Forelimb muscle (tissue), 1 donor: ENCODE measurements around the gene PFDN6. TPM values are rescaled to one million over a fixed set of nuclear protein-coding genes. Genes with fewer than 3 reads are reported as not detected.
"Not testable (repeated sequence)": the region's sequence is repeated elsewhere in the genome, so short reads cannot be mapped to it uniquely, and the experiment has no call there.

Experiments used
- DNase-seq: peaks from one replicate; pipeline ENCODE4 v3.0.0-alpha.2; 2013; ENCODE audit warnings: low read depth
- polyA plus RNA-seq: library from polyadenylated mRNA; unstranded; fragments of 120-200 nt; gene quantifications from one replicate; pipeline ENCODE4 v1.2.1, GENCODE V29; 2013; ENCODE audit not compliant: insufficient read length

PFDN6 gene
- polyA plus RNA-seq, 1 donor, result 43.7 TPM

GRCh38 chr6:33273924-33274902 lies 15.2 kb upstream of the PFDN6 start:
- no peak for DNase-seq

- not testable (repeated sequence) for DNase-seq
Observed at GRCh38 chr6:33275795-33276580, 13.4 kb upstream of the PFDN6 start.

GRCh38 chr6:33276581-33276863 lies 12.9 kb upstream of the PFDN6 start:
- no peak for DNase-seq

- no peak for DNase-seq
Observed at GRCh38 chr6:33276864-33277662, 12.3 kb upstream of the PFDN6 start, which contains the start of gene B3GALT4. Gene B3GALT4, plus strand, starts transcription at chr6:33277123. Its CDS starts 297 bp downstream, at chr6:33277420.

GRCh38 chr6:33277663-33278391 lies 11.6 kb upstream of the PFDN6 start:
- no peak for DNase-seq

- DNase-seq, result no peak
Observed at GRCh38 chr6:33278392-33278741, 11.0 kb upstream of the PFDN6 start.

GRCh38 chr6:33278810-33279209 lies 10.6 kb upstream of the PFDN6 start:
- no peak for DNase-seq

GRCh38 chr6:33279257-33279695 lies 10.1 kb upstream of the PFDN6 start:
- no peak for DNase-seq

- no peak for DNase-seq
Observed at GRCh38 chr6:33279971-33280511, 9.4 kb upstream of the PFDN6 start.

GRCh38 chr6:33280539-33280938 lies 8.9 kb upstream of the PFDN6 start:
- no peak for DNase-seq

- not testable (repeated sequence) for DNase-seq
Observed at GRCh38 chr6:33285214-33285613, 4.2 kb upstream of the PFDN6 start.

GRCh38 chr6:33286946-33287914 lies 2.2 kb upstream of the PFDN6 start:
- DNase-seq, result no peak

- DNase-seq, result no peak
Observed at GRCh38 chr6:33288141-33288920, 1.1 kb upstream of the PFDN6 start.

- DNase-seq, result no peak
Observed at GRCh38 chr6:33289784-33290315, 449 bp downstream of the PFDN6 start.

GRCh38 chr6:33290459-33290858 lies 1.1 kb downstream of the PFDN6 start:
- no peak for DNase-seq

- DNase-seq, result no peak
Observed at GRCh38 chr6:33292996-33293682, 3.7 kb downstream of the PFDN6 start.

GRCh38 chr6:33294086-33294823 lies 4.9 kb downstream of the PFDN6 start:
- DNase-seq, result no peak
